Stimulated activated CD4-positive, alpha-beta T cell treated with anti-CD3 and anti-CD28 coated beads, Interleukin-12 subunit alpha, Interleukin-12 subunit beta, amount 100 ng/mL, for 48 hours (primary cell): ENCODE data around the gene EIF2S3B.
A peak's percentile ranks its signal among the peaks of the same experiment; 100 is the strongest.
"Not testable (repeated sequence)": the region's sequence is repeated elsewhere in the genome, so short reads cannot be mapped to it uniquely, and the experiment has no call there.

ENCODE experiments used
- DNase-seq, 3 donors: peaks; one replicate each; pipeline ENCODE4 v3.0.0-alpha.2; 2020; ENCODE audit warnings: low read depth in 2 of 3, low spot score in 1 of 3

The EIF2S3B gene

GRCh38 chr12:10505620-10506019 is at the start of gene EIF2S3B:
Gene EIF2S3B (plus strand): TSS chr12:10505890. CDS start chr12:10505903, 13 bp downstream.
- no peak for DNase-seq

- no peak for DNase-seq
These were observed 48.8 kb upstream of the EIF2S3B start for GRCh38 chr12:10456856-10457255.

- no peak for DNase-seq
These were observed 47.9 kb upstream of the EIF2S3B start for GRCh38 chr12:10457760-10458159.

- no peak for DNase-seq
These were observed 39.4 kb upstream of the EIF2S3B start for GRCh38 chr12:10466311-10466710.

- DNase-seq: no peak
These were observed 36.0 kb upstream of the EIF2S3B start for GRCh38 chr12:10469701-10470100.

- not testable (repeated sequence) for DNase-seq
These were observed 32.9 kb upstream of the EIF2S3B start for GRCh38 chr12:10472808-10473207.

GRCh38 chr12:10481901-10482300 is 23.8 kb upstream of the EIF2S3B start:
- not testable (repeated sequence) for DNase-seq

GRCh38 chr12:10487328-10487727 is 18.4 kb upstream of the EIF2S3B start:
- DNase-seq: not testable (repeated sequence)

- no peak for DNase-seq
These were observed 13.9 kb upstream of the EIF2S3B start for GRCh38 chr12:10491766-10492165.

GRCh38 chr12:10497602-10498001 is 8.1 kb upstream of the EIF2S3B start:
- DNase-seq: peak in 2 of 3 donors; percentile 8 to 11

GRCh38 chr12:10498042-10498441 is 7.6 kb upstream of the EIF2S3B start:
- DNase-seq: no peak

GRCh38 chr12:10501030-10501429 is 4.7 kb upstream of the EIF2S3B start:
- DNase-seq: no peak

GRCh38 chr12:10503460-10503859 is 2.2 kb upstream of the EIF2S3B start:
- no peak for DNase-seq

GRCh38 chr12:10511756-10512355 is 6.2 kb downstream of the EIF2S3B start:
- no peak for DNase-seq

- DNase-seq: no peak
These were observed 7.1 kb downstream of the EIF2S3B start for GRCh38 chr12:10512798-10513197.

- no peak for DNase-seq
These were observed 15.9 kb downstream of the EIF2S3B start for GRCh38 chr12:10521555-10521954.

GRCh38 chr12:10528174-10528953 is 22.7 kb downstream of the EIF2S3B start:
- no peak for DNase-seq

- no peak for DNase-seq
These were observed 23.9 kb downstream of the EIF2S3B start for GRCh38 chr12:10529603-10530002.

GRCh38 chr12:10537721-10538120 is 32.0 kb downstream of the EIF2S3B start:
- no peak for DNase-seq

GRCh38 chr12:10540776-10541205 is 35.1 kb downstream of the EIF2S3B start:
- no peak for DNase-seq

GRCh38 chr12:10543499-10543898 is 37.8 kb downstream of the EIF2S3B start:
- DNase-seq: no peak

GRCh38 chr12:10551375-10551774 is 45.7 kb downstream of the EIF2S3B start:
- no peak for DNase-seq

GRCh38 chr12:10553148-10553547 is 47.5 kb downstream of the EIF2S3B start:
- no peak for DNase-seq
